Fibroblast of villous mesenchyme (primary cell): ENCODE data around the gene MRPL9. TPM values are rescaled to one million over a fixed set of nuclear protein-coding genes. Genes with fewer than 3 reads are reported as not detected.
"Not testable (repeated sequence)": the region's sequence is repeated elsewhere in the genome, so short reads cannot be mapped to it uniquely, and the experiment has no call there.

ENCODE experiments used
- DNase-seq: peaks from one replicate; pipeline ENCODE4 v3.0.0-alpha.2; 2010; ENCODE audit warnings: low read depth
- H3K4me3 ChIP-seq: 2 replicates; pipeline ENCODE4 v1.5.1; 2011; ENCODE audit warnings: low read depth, mild to moderate bottlenecking, low read length
- total RNA-seq: library from RNA; depleted of rRNA; stranded (reverse); fragments of >200 nt; gene quantifications from 2 replicates; pipeline ENCODE4 v1.2.3, GENCODE V29; 2012
- TF ChIP-seq, protein P1 (sequence below): IDR thresholded peaks from 2 replicates; pipeline ENCODE4 v1.5.1; 2012; ENCODE audit warnings: low read depth, mild to moderate bottlenecking, low read length; ENCODE audit not compliant: insufficient read depth

The MRPL9 gene
- total RNA-seq, 1 donor, result 91.5 TPM

- TF ChIP-seq, protein P1, sequence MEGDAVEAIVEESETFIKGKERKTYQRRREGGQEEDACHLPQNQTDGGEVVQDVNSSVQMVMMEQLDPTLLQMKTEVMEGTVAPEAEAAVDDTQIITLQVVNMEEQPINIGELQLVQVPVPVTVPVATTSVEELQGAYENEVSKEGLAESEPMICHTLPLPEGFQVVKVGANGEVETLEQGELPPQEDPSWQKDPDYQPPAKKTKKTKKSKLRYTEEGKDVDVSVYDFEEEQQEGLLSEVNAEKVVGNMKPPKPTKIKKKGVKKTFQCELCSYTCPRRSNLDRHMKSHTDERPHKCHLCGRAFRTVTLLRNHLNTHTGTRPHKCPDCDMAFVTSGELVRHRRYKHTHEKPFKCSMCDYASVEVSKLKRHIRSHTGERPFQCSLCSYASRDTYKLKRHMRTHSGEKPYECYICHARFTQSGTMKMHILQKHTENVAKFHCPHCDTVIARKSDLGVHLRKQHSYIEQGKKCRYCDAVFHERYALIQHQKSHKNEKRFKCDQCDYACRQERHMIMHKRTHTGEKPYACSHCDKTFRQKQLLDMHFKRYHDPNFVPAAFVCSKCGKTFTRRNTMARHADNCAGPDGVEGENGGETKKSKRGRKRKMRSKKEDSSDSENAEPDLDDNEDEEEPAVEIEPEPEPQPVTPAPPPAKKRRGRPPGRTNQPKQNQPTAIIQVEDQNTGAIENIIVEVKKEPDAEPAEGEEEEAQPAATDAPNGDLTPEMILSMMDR, result no peak
- no peak for DNase-seq
Measured at GRCh38 chr1:151775894-151776664, 12.8 kb upstream of the MRPL9 start.

GRCh38 chr1:151774256-151774922, 11.1 kb upstream of the MRPL9 start:
- DNase-seq, result no peak
- TF ChIP-seq, protein P1, result no peak
- H3K4me3 ChIP-seq, result no peak overlapping the region

More at GRCh38 chr1:151775894-151776664, 12.8 kb upstream of the MRPL9 start:
- no peak overlapping the region for H3K4me3 ChIP-seq

- DNase-seq, result no peak
- no peak overlapping the region for H3K4me3 ChIP-seq
- TF ChIP-seq, protein P1, result no peak
Measured at GRCh38 chr1:151773702-151774101, 10.4 kb upstream of the MRPL9 start.

GRCh38 chr1:151769270-151769669, 6.0 kb upstream of the MRPL9 start:
- not testable (repeated sequence) for H3K4me3 ChIP-seq, DNase-seq

- not testable (repeated sequence) for DNase-seq, H3K4me3 ChIP-seq
Measured at GRCh38 chr1:151768351-151769066, 5.2 kb upstream of the MRPL9 start.

GRCh38 chr1:151763990-151764389, 694 bp upstream of the MRPL9 start:
- TF ChIP-seq, protein P1, result no peak
- H3K4me3 ChIP-seq, result peak overlapping the region; percentile 95
- no peak for DNase-seq

GRCh38 chr1:151760597-151761385, 2.5 kb downstream of the MRPL9 start:
- no peak overlapping the region for H3K4me3 ChIP-seq
- DNase-seq, result no peak
- TF ChIP-seq, protein P1, result no peak
